Prostate gland (tissue), 2 donors: ENCODE measurements around the gene ANKRD30B.
"Not testable (repeated sequence)": the region's sequence is repeated elsewhere in the genome, so short reads cannot be mapped to it uniquely, and the experiment has no call there.

ENCODE experiments used
- POLR2A ChIP-seq: fragments of 450-650 bp; IDR thresholded peaks from one replicate; pipeline ENCODE4 v1.6.1; 2016; ENCODE audit warnings: antibody characterized with exemption, mild to moderate bottlenecking
- TF ChIP-seq, protein P1 (sequence below), 4 experiments: fragments of 200-600 bp in 2 of 4; fragments of 450-650 bp in 2 of 4; sonication (generic) in 2 of 4; IDR thresholded peaks; 1 replicate in 3 of 4; 2 replicates in 1 of 4; pipeline ENCODE4 v1.5.1; 2016 to 2019; ENCODE audit warnings: antibody characterized with exemption in 4 of 4, mild to moderate bottlenecking in 2 of 4, moderate library complexity in 2 of 4

DNA sequence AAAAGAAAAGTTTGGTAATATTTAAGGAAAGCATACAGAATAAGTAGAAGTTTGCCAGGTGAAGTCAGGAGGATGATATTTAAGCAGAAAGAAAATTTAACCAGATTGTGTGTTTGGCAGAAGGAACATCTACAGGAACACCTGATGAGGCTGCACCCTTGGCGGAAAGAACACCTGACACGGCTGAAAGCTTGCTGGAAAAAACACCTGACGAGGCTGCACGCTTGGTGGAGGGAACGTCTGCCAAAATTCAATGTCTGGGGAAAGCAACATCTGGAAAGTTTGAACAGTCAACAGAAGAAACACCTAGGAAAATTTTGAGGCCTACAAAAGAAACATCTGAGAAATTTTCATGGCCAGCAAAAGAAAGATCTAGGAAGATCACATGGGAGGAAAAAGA is 15.6 kb downstream of the ANKRD30B start:
- TF ChIP-seq, protein P1, sequence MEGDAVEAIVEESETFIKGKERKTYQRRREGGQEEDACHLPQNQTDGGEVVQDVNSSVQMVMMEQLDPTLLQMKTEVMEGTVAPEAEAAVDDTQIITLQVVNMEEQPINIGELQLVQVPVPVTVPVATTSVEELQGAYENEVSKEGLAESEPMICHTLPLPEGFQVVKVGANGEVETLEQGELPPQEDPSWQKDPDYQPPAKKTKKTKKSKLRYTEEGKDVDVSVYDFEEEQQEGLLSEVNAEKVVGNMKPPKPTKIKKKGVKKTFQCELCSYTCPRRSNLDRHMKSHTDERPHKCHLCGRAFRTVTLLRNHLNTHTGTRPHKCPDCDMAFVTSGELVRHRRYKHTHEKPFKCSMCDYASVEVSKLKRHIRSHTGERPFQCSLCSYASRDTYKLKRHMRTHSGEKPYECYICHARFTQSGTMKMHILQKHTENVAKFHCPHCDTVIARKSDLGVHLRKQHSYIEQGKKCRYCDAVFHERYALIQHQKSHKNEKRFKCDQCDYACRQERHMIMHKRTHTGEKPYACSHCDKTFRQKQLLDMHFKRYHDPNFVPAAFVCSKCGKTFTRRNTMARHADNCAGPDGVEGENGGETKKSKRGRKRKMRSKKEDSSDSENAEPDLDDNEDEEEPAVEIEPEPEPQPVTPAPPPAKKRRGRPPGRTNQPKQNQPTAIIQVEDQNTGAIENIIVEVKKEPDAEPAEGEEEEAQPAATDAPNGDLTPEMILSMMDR (IDR thresholded peaks at IDR 0.05): not testable (repeated sequence)
- TF ChIP-seq POLR2A: not testable (repeated sequence)
